ENCODE measurements around the gene SMIM38.

SMIM38 gene

GRCh38 chr11:69204941-69205742 is 49.4 kb downstream of the SMIM38 start:
- DNase-seq: no peak
